GM12873 (cell line): ENCODE results near the gene THYN1.

Experiments used
- TF ChIP-seq, protein P1 (sequence below): IDR thresholded peaks from 2 replicates; pipeline ENCODE4 v1.5.1; 2012; ENCODE audit warnings: low read depth, mild to moderate bottlenecking, moderate library complexity, low read length, control low read depth; ENCODE audit not compliant: insufficient read depth; ENCODE audit errors: missing control alignments

Gene THYN1

DNA sequence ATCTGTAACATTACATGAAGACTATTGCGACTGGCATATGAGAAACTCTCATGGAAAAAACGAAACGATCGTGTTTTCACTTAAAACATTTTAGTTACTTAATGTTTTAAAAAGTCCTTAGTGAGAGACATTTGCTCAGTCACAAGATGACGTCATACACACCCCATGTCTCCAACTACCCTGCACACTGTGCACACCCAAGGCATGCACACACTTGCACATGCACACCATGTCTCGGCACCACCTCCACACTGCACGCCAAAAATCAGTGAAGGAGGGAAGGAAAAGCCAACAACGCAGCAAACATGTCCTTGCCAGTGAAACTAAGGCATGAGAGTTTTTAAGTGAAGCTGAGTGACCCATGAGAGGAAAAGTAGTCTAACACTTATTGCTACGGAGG is 47.4 kb downstream of the THYN1 start:
- TF ChIP-seq, protein P1, sequence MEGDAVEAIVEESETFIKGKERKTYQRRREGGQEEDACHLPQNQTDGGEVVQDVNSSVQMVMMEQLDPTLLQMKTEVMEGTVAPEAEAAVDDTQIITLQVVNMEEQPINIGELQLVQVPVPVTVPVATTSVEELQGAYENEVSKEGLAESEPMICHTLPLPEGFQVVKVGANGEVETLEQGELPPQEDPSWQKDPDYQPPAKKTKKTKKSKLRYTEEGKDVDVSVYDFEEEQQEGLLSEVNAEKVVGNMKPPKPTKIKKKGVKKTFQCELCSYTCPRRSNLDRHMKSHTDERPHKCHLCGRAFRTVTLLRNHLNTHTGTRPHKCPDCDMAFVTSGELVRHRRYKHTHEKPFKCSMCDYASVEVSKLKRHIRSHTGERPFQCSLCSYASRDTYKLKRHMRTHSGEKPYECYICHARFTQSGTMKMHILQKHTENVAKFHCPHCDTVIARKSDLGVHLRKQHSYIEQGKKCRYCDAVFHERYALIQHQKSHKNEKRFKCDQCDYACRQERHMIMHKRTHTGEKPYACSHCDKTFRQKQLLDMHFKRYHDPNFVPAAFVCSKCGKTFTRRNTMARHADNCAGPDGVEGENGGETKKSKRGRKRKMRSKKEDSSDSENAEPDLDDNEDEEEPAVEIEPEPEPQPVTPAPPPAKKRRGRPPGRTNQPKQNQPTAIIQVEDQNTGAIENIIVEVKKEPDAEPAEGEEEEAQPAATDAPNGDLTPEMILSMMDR = no peak

DNA sequence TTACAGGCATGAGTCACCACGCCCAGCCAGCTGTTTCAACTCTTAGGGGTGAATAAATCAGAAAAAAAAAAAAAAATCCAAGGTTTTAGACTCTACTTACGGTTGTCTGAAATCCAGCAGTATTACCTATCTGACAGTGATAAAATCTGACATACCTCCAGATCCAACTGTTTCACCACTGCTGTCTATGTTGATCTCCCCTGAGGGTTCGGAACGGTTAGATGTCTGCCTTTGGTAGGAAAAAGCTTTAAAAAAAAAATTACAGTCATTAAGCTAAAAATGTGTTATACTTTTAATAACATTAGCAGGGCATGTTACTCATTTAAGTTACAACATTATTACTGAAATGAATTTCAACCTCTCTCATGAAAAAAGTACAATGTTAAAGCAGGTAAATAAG is 50.5 kb downstream of the THYN1 start:
- TF ChIP-seq, protein P1 = no peak

DNA sequence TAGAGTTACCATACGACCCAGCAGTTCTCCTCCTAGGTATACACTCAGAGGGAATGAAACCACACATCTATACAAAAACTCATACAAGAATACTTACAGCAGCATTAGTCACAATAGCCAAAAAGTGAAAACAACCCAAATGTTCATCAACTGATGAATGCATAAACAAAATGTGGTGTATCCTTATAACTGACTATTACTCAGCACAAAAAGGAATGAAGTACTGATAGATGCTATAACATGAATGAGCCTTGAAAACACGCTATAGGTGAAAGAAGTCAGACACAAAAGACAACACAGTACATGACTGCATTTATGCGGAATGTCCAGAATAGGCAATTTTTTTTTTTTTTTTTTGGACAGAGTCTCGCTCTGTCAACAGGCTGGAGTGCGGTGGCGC is 52.5 kb downstream of the THYN1 start:
- TF ChIP-seq, protein P1 = no peak

DNA sequence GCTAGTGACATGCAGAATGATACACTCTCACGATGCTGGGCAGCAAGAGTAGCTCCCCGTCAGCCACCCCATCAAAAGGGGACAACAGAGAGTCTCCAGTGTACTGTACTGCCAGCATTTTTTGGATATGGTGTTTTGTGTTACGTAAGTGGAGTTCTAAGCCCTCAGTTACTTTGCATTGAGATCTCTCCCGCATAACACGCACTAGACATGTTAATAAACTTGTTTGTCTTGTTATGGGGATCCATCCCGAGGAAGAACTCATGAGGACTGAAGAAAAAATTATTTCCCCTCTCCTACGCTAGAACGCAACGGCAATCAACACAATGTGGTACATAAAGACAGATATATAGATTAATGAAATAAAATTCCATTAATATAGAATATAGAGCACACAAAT is 53.6 kb downstream of the THYN1 start:
- TF ChIP-seq, protein P1 = no peak
